Ishikawa (cell line): ENCODE measurements around the gene GRAMD1A.

Source experiments
- CEBPB ChIP-seq: IDR thresholded peaks from 2 replicates; pipeline ENCODE4 v1.6.1; 2012
- CREB1 ChIP-seq: IDR thresholded peaks from 2 replicates; pipeline ENCODE4 v1.6.1; 2012; ENCODE audit warnings: low read depth
- EGR1 ChIP-seq: IDR thresholded peaks from 2 replicates; pipeline ENCODE4 v1.6.1; 2012
- EP300 ChIP-seq: IDR thresholded peaks from 2 replicates; pipeline ENCODE4 v1.6.1; 2012; ENCODE audit warnings: borderline replicate concordance
- FOXM1 ChIP-seq: IDR thresholded peaks from 2 replicates; pipeline ENCODE4 v1.6.1; 2012; ENCODE audit warnings: low read depth, borderline replicate concordance
- NFIC ChIP-seq: IDR thresholded peaks from 2 replicates; pipeline ENCODE4 v1.6.1; 2012
- RAD21 ChIP-seq: IDR thresholded peaks from 2 replicates; pipeline ENCODE4 v1.6.1; 2012; ENCODE audit warnings: low read depth
- REST ChIP-seq: IDR thresholded peaks from 2 replicates; pipeline ENCODE4 v1.6.1; 2012; ENCODE audit warnings: low read depth, mild to moderate bottlenecking
- TAF1 ChIP-seq: IDR thresholded peaks from 2 replicates; pipeline ENCODE4 v1.6.1; 2012; ENCODE audit warnings: low read depth, mild to moderate bottlenecking
- TCF12 ChIP-seq: IDR thresholded peaks from 2 replicates; pipeline ENCODE4 v1.6.1; 2012; ENCODE audit warnings: low read depth
- TEAD4 ChIP-seq: IDR thresholded peaks from 2 replicates; pipeline ENCODE4 v1.6.1; 2012
- YY1 ChIP-seq: IDR thresholded peaks from 2 replicates; pipeline ENCODE4 v1.6.1; 2012; ENCODE audit warnings: low read depth

- TF ChIP-seq YY1 (no peak), EP300 (no peak), TAF1 (no peak), RAD21 (no peak), TCF12 (no peak), CREB1 (no peak), TEAD4 (no peak), FOXM1 (no peak), NFIC (no peak), CEBPB (no peak), REST (no peak), EGR1 (no peak)
Measured at GRCh38 chr19:35005256-35005977, 5.3 kb downstream of the GRAMD1A start.
